ENCODE results near the gene TYMP.
A peak's percentile ranks its signal among the peaks of the same experiment; 100 is the strongest.
"Not testable (repeated sequence)": the region's sequence is repeated elsewhere in the genome, so short reads cannot be mapped to it uniquely, and the experiment has no call there.

Gene TYMP

GRCh38 chr22:50523806-50524675 is 5.8 kb downstream of the TYMP start:
- DNase-seq (ENCODE audit: low spot score): no peak

- no peak for DNase-seq (ENCODE audit: low spot score)
Observed at GRCh38 chr22:50523458-50523805, 6.4 kb downstream of the TYMP start.

GRCh38 chr22:50522806-50523438 is 6.9 kb downstream of the TYMP start:
- DNase-seq (ENCODE audit: low spot score): no peak

- DNase-seq (ENCODE audit: low spot score): no peak
Observed at GRCh38 chr22:50522208-50522805, 7.5 kb downstream of the TYMP start.

GRCh38 chr22:50521710-50522109 is 8.1 kb downstream of the TYMP start:
- no peak for DNase-seq (ENCODE audit: low spot score)

GRCh38 chr22:50520826-50521453 is 8.9 kb downstream of the TYMP start:
- DNase-seq (ENCODE audit: low spot score): no peak

- DNase-seq (ENCODE audit: low spot score): not testable (repeated sequence)
Observed at GRCh38 chr22:50520184-50520583, 9.6 kb downstream of the TYMP start.

GRCh38 chr22:50519151-50519550 is 10.7 kb downstream of the TYMP start:
- no peak for DNase-seq (ENCODE audit: low spot score)

- DNase-seq (ENCODE audit: low spot score): no peak
Observed at GRCh38 chr22:50518606-50519005, 11.2 kb downstream of the TYMP start.

- DNase-seq (ENCODE audit: low spot score): no peak
Observed at GRCh38 chr22:50517495-50518260, 12.1 kb downstream of the TYMP start.

- DNase-seq (ENCODE audit: low spot score): no peak
Observed at GRCh38 chr22:50516891-50517290, 12.9 kb downstream of the TYMP start.

GRCh38 chr22:50516068-50516467 is 13.7 kb downstream of the TYMP start:
- no peak for DNase-seq (ENCODE audit: low spot score)

GRCh38 chr22:50513175-50513574 is 16.6 kb downstream of the TYMP start:
- DNase-seq (ENCODE audit: low spot score): no peak

- no peak for DNase-seq (ENCODE audit: low spot score)
Observed at GRCh38 chr22:50508897-50509296, 20.9 kb downstream of the TYMP start.

- DNase-seq (ENCODE audit: low spot score): peak; percentile 96
Observed at GRCh38 chr22:50507991-50508884, 21.6 kb downstream of the TYMP start, which contains the start of gene NCAPH2. TSS of gene NCAPH2 (plus strand) at chr22:50508224. CDS start at chr22:50508338, 114 bp downstream.

GRCh38 chr22:50507421-50507990 is 22.3 kb downstream of the TYMP start, which contains the start of gene LMF2:
TSS of gene LMF2 (minus strand) at chr22:50507702. CDS start at chr22:50507675, 27 bp downstream.
- peak; percentile 84 for DNase-seq (ENCODE audit: low spot score)

- no peak for DNase-seq (ENCODE audit: low spot score)
Observed at GRCh38 chr22:50506611-50507420, 23.0 kb downstream of the TYMP start.

- DNase-seq (ENCODE audit: low spot score): no peak
Observed at GRCh38 chr22:50505776-50506610, 23.8 kb downstream of the TYMP start.

Data from LoVo (cell line).